GM12878 (cell line): ENCODE results near the gene EVC. TPM values are rescaled to one million over a fixed set of nuclear protein-coding genes. Genes with fewer than 3 reads are reported as not detected.

ENCODE experiments used
- BCL3 ChIP-seq: IDR thresholded peaks from 2 replicates; pipeline ENCODE4 v1.6.1; 2011; ENCODE audit warnings: borderline replicate concordance, low read depth, mild to moderate bottlenecking, moderate library complexity, low read length; ENCODE audit not compliant: insufficient read depth, poor library complexity, severe bottlenecking
- BHLHE40 ChIP-seq, 2 experiments: fragments of 450-650 bp in 1 of 2; IDR thresholded peaks; 2 replicates each; pipeline ENCODE4 v1.6.1; 2011 to 2017; ENCODE audit warnings: low read depth in 2 of 2, borderline replicate concordance in 1 of 2, improper control_type of control experiment in 1 of 2, low read length in 1 of 2, mild to moderate bottlenecking in 1 of 2
- CEBPB ChIP-seq, 2 experiments: fragments of 150-350 bp in 1 of 2; IDR thresholded peaks; 2 replicates each; pipeline ENCODE4 v1.6.1; 2012 to 2014; ENCODE audit warnings: low read depth in 2 of 2, low read length in 2 of 2, borderline replicate concordance in 1 of 2, inconsistent platforms in 1 of 2
- CHD4 ChIP-seq: fragments of 200-600 bp; sonication (generic); IDR thresholded peaks from 2 replicates; pipeline ENCODE4 v1.6.1; 2016; ENCODE audit warnings: mild to moderate bottlenecking
- CREB1 ChIP-seq: IDR thresholded peaks from 2 replicates; pipeline ENCODE4 v1.6.1; 2012; ENCODE audit warnings: low read depth, mild to moderate bottlenecking, inconsistent platforms
- CREM ChIP-seq: IDR thresholded peaks from 2 replicates; pipeline ENCODE4 v1.6.1; 2014; ENCODE audit warnings: antibody characterized with exemption, low read depth
- CUX1 ChIP-seq: IDR thresholded peaks from 2 replicates; pipeline ENCODE4 v1.6.1; 2012; ENCODE audit warnings: improper control_type of control experiment, low read depth, low read length; ENCODE audit not compliant: insufficient replicate concordance
- ETV6 ChIP-seq, 2 experiments: fragments of 450-650 bp in 1 of 2; IDR thresholded peaks in 1 of 2; conservative IDR thresholded peaks in 1 of 2; 2 replicates each; pipeline ENCODE4 v1.6.1; 2014; ENCODE audit warnings: antibody characterized with exemption in 1 of 2, borderline replicate concordance in 1 of 2, low read depth in 1 of 2, mild to moderate bottlenecking in 1 of 2, moderate library complexity in 1 of 2
- FOXM1 ChIP-seq: IDR thresholded peaks from 2 replicates; pipeline ENCODE4 v1.6.1; 2012; ENCODE audit warnings: low read depth, mild to moderate bottlenecking, inconsistent platforms, low read length, moderate library complexity
- IKZF1 ChIP-seq: fragments of 450-650 bp; conservative IDR thresholded peaks from 2 replicates; pipeline ENCODE4 v1.6.1; 2017; ENCODE audit warnings: antibody characterized with exemption, mild to moderate bottlenecking
- JUNB ChIP-seq: IDR thresholded peaks from 2 replicates; pipeline ENCODE4 v1.6.1; 2016; ENCODE audit warnings: antibody characterized with exemption, mild to moderate bottlenecking
- MTA2 ChIP-seq: fragments of 450-650 bp; IDR thresholded peaks from 2 replicates; pipeline ENCODE4 v1.6.1; 2016; ENCODE audit warnings: low read depth, mild to moderate bottlenecking, moderate library complexity
- NR2F1 ChIP-seq: fragments of 450-650 bp; conservative IDR thresholded peaks from 2 replicates; pipeline ENCODE4 v1.6.1; 2017; ENCODE audit warnings: mild to moderate bottlenecking
- POLR2AphosphoS5 ChIP-seq: IDR thresholded peaks from 2 replicates; pipeline ENCODE4 v1.6.1; 2011; ENCODE audit warnings: mild to moderate bottlenecking, low read length, inconsistent platforms
- POU2F2 ChIP-seq: IDR thresholded peaks from 3 replicates; pipeline ENCODE4 v1.6.1; 2011; ENCODE audit warnings: low read depth, mild to moderate bottlenecking, low read length, borderline replicate concordance
- RBBP5 ChIP-seq: fragments of 200-600 bp; sonication (generic); conservative IDR thresholded peaks from 2 replicates; pipeline ENCODE4 v1.6.1; 2016
- SP1 ChIP-seq: IDR thresholded peaks from one replicate; pipeline ENCODE4 v1.6.1; 2011; ENCODE audit warnings: low read depth, low read length
- WRNIP1 ChIP-seq: IDR thresholded peaks from 2 replicates; pipeline ENCODE4 v1.6.1; 2011; ENCODE audit warnings: low read depth, low read length, improper control_type of control experiment, borderline replicate concordance
- YY1 ChIP-seq: IDR thresholded peaks from 2 replicates; pipeline ENCODE4 v1.6.1; 2011; ENCODE audit warnings: low read depth, mild to moderate bottlenecking, low read length
- ZNF687 ChIP-seq: fragments of 450-650 bp; IDR thresholded peaks from 2 replicates; pipeline ENCODE4 v1.6.1; 2017; ENCODE audit warnings: mild to moderate bottlenecking, moderate library complexity
- ZZZ3 ChIP-seq: IDR thresholded peaks from 2 replicates; pipeline ENCODE4 v1.6.1; 2011; ENCODE audit warnings: low read depth; ENCODE audit not compliant: control insufficient read depth, insufficient read length
- polyA plus RNA-seq, 11 experiments: library from polyadenylated mRNA; depleted of rRNA in 4 of 11; unstranded in 6 of 11; stranded (reverse) in 5 of 11; fragments of >200 nt; fragmentation: Nextera tagmentation in 4 of 11; fragmentation: Illumina TruSeq in 1 of 11; extraction: Ambion mirVana in 4 of 11; extraction: Trizol in 1 of 11; gene quantifications; 1 replicate in 1 of 11; 2 replicates in 10 of 11; pipeline versions ENCODE4 v1.2.1 to v1.2.3, GENCODE V29; 2011 to 2016; ENCODE audit warnings: inconsistent platforms in 2 of 11, missing spikeins in 2 of 11, low read depth in 1 of 11
- total RNA-seq, 4 experiments: library from RNA; depleted of rRNA in 3 of 4; stranded (reverse); fragments of >200 nt in 3 of 4; fragmentation: Illumina TruSeq in 1 of 4; extraction: Trizol in 1 of 4; gene quantifications; 2 replicates each; pipeline versions ENCODE4 v1.2.1 to v1.2.3, GENCODE V29; 2013 to 2021

The EVC gene
- total and polyA plus RNA-seq, 10 of the 15 experiments (the other 5 are each of a cell fraction or from before 2014, with no cell fraction given): 0.87 to 55.9 (median 15.6) TPM

GRCh38 chr4:5712517-5712916, 1.5 kb downstream of the EVC start (continued):
- TF ChIP-seq CUX1 (no peak), NR2F1 (0 out of 2 replicates have a peak, but pooled peaks have one; percentile 36), ETV6 (conservative IDR thresholded peaks at IDR 0.05 in 1 of 2, IDR thresholded peaks at IDR 0.05 in 1 of 2; ENCODE audit: borderline replicate concordance in 1 of 2, low read depth in 1 of 2) (peak in 1 of 2 experiments; percentile 61; a peak in 1 of 4 replicates), WRNIP1 (no peak), POLR2AphosphoS5 (peak; percentile 59; the same call in 1 of the 2 replicates), BHLHE40 (IDR thresholded peaks at IDR 0.05; ENCODE audit: borderline replicate concordance in 1 of 2, low read depth in 2 of 2, low read length in 1 of 2) (peak; percentile 46 to 55; a peak in 3 of 4 replicates), BCL3 (peak; percentile 95), RBBP5 (no peak), CREM (peak; percentile 83), JUNB (peak; percentile 86), ZNF687 (0 out of 2 replicates have a peak, but pooled peaks have one; percentile 49), YY1 (peak; percentile 93), MTA2 (peak; percentile 61), FOXM1 (peak; percentile 87; the same call in 1 of the 2 replicates), ZZZ3 (no peak), IKZF1 (peak; percentile 74), CREB1 (peak; percentile 54; the same call in 1 of the 2 replicates), CHD4 (no peak), SP1 (no peak), CEBPB (IDR thresholded peaks at IDR 0.05; ENCODE audit: borderline replicate concordance in 1 of 2, low read depth in 2 of 2, low read length in 2 of 2) (no peak), POU2F2 (peak; percentile 45; the same call in 1 of the 3 replicates)
